Lower lobe of right lung (tissue), 2 donors: Measurements from ENCODE around the gene ROR1. TPM values are rescaled to one million over a fixed set of nuclear protein-coding genes. Genes with fewer than 3 reads are reported as not detected.

ENCODE experiments used
- ATAC-seq, 2 donors: fragments of 200-7000 bp; cut with Tn5 transposase; one replicate each; pipeline ENCODE4 v1.9.1; 2020 to 2022; ENCODE audit warnings: mild to moderate bottlenecking in 2 of 2, moderate library complexity in 2 of 2
- DNase-seq: peaks from one replicate; pipeline ENCODE4 v3.0.0-alpha.2; 2020
- H3K27ac ChIP-seq: fragments of 200-600 bp; one replicate; pipeline ENCODE4 v1.8.0; 2022
- H3K27me3 ChIP-seq: fragments of 200-600 bp; one replicate; pipeline ENCODE4 v1.8.0; 2022; ENCODE audit warnings: low read depth
- H3K36me3 ChIP-seq: fragments of 200-600 bp; one replicate; pipeline ENCODE4 v1.8.0; 2022; ENCODE audit warnings: mild to moderate bottlenecking
- H3K4me1 ChIP-seq: fragments of 200-600 bp; one replicate; pipeline ENCODE4 v1.8.0; 2022
- H3K4me3 ChIP-seq: fragments of 200-600 bp; one replicate; pipeline ENCODE4 v1.8.0; 2022; ENCODE audit warnings: mild to moderate bottlenecking
- H3K9me3 ChIP-seq: fragments of 200-600 bp; one replicate; pipeline ENCODE4 v1.8.0; 2022
- intact Hi-C: fragments of 100-400 bp; cut with DNase I; formaldehyde crosslinking; loops from one replicate; pipeline ENCODE4 v1.11.0; 2022
- total RNA-seq: library from RNA; stranded (reverse); fragmentation: NEBNext Ultra II Directional; extraction: Animal tissue kit (Norgen Biotek cat#: 25700); gene quantifications from one replicate; pipeline ENCODE4 v1.2.1, GENCODE V29; 2021
- TF ChIP-seq, protein P1 (sequence below): fragments of 200-600 bp; IDR thresholded peaks from one replicate; pipeline ENCODE4 v1.8.0; 2022; ENCODE audit warnings: antibody characterized with exemption, mild to moderate bottlenecking
- donor health status: DM: no; HTN: yes; CAD: no; lungs with severe emphysema.

Gene ROR1
- total RNA-seq, 1 donor from 2014 or later = 15.8 TPM

GRCh38 chr1:63794354-63794753 lies 20.5 kb downstream of the ROR1 start:
- Histone ChIP-seq H3K4me1 (peaks cover 19% of the 10 kb centered on the region), H3K27ac (no peak overlapping the region), H3K9me3 (no peaks in the 10 kb centered on the region), H3K36me3 (no peaks in the 10 kb centered on the region), H3K4me3 (no peak overlapping the region), H3K27me3 (no peaks in the 10 kb centered on the region)
- no peak for DNase-seq
- TF ChIP-seq, protein P1, sequence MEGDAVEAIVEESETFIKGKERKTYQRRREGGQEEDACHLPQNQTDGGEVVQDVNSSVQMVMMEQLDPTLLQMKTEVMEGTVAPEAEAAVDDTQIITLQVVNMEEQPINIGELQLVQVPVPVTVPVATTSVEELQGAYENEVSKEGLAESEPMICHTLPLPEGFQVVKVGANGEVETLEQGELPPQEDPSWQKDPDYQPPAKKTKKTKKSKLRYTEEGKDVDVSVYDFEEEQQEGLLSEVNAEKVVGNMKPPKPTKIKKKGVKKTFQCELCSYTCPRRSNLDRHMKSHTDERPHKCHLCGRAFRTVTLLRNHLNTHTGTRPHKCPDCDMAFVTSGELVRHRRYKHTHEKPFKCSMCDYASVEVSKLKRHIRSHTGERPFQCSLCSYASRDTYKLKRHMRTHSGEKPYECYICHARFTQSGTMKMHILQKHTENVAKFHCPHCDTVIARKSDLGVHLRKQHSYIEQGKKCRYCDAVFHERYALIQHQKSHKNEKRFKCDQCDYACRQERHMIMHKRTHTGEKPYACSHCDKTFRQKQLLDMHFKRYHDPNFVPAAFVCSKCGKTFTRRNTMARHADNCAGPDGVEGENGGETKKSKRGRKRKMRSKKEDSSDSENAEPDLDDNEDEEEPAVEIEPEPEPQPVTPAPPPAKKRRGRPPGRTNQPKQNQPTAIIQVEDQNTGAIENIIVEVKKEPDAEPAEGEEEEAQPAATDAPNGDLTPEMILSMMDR = no peak
- ATAC-seq = no peak
- intact Hi-C loops = no loop called here

- no peak overlapping the region for H3K4me3 ChIP-seq
- H3K9me3 ChIP-seq = no peaks in the 10 kb centered on the region
- TF ChIP-seq, protein P1 = no peak
- no peaks in the 10 kb centered on the region for H3K36me3 ChIP-seq
- H3K4me1 ChIP-seq = peaks cover 25% of the 10 kb centered on the region
- no peaks in the 10 kb centered on the region for H3K27me3 ChIP-seq
- intact Hi-C loops = no loop called here
- DNase-seq (peak; percentile 63), ATAC-seq (peak; percentile 67 to 69)
- H3K27ac ChIP-seq = peak overlapping the region; percentile 13
Observed at GRCh38 chr1:63794939-63795378, 21.1 kb downstream of the ROR1 start.

DNA sequence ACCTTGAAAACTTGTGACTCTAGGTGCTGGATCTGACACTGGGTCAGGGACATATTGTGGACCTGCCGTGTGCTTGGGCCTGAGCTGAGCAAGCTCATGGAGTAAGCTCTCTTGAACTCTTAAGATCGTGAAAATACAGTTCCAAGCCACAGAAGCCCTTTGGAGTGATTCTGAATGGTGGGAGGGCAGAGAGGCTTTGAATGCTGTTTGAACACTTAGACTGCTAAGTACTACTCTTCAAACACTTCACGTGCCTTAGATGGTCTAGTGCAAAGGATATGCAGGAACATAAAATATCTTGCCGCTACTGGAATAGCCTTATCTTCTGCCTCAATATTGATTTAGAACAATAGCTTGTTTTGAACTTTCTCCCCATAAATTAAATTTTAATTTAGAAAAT lies 21.6 kb downstream of the ROR1 start:
- peaks cover 25% of the 10 kb centered on the region for H3K4me1 ChIP-seq
- DNase-seq = no peak

GRCh38 chr1:63797056-63797726 lies 23.4 kb downstream of the ROR1 start:
- H3K36me3 ChIP-seq = no peaks in the 10 kb centered on the region
- peaks cover 25% of the 10 kb centered on the region for H3K4me1 ChIP-seq
- H3K27ac ChIP-seq = no peak overlapping the region
- intact Hi-C loops = no loop called here
- H3K27me3 ChIP-seq = no peaks in the 10 kb centered on the region
- H3K9me3 ChIP-seq = no peaks in the 10 kb centered on the region
- ATAC-seq = no peak
- TF ChIP-seq, protein P1 = no peak
- DNase-seq = no peak
- H3K4me3 ChIP-seq = no peak overlapping the region

More for the DNA sequence above, 21.6 kb downstream of the ROR1 start:
- no peak overlapping the region for H3K4me3 ChIP-seq
- peak overlapping the region; percentile 13 for H3K27ac ChIP-seq
- no peaks in the 10 kb centered on the region for H3K27me3 ChIP-seq
- no peaks in the 10 kb centered on the region for H3K36me3 ChIP-seq
- intact Hi-C loops = no loop called here
- peak; percentile 91 to 95 for ATAC-seq
- TF ChIP-seq, protein P1 = no peak
- no peaks in the 10 kb centered on the region for H3K9me3 ChIP-seq

GRCh38 chr1:63798284-63798683 lies 24.5 kb downstream of the ROR1 start:
- Histone ChIP-seq H3K27me3 (no peaks in the 10 kb centered on the region), H3K4me1 (peaks cover 25% of the 10 kb centered on the region), H3K36me3 (no peaks in the 10 kb centered on the region), H3K27ac (no peak overlapping the region), H3K9me3 (no peaks in the 10 kb centered on the region), H3K4me3 (no peak overlapping the region)
- intact Hi-C loops = no loop called here
- TF ChIP-seq, protein P1 = no peak
- DNase-seq = no peak
- ATAC-seq = no peak
